Measurements from ENCODE around the gene NHLRC1.
A peak's percentile ranks its signal among the peaks of the same experiment; 100 is the strongest.
"Not testable (repeated sequence)": the region's sequence is repeated elsewhere in the genome, so short reads cannot be mapped to it uniquely, and the experiment has no call there.

Gene NHLRC1

DNA sequence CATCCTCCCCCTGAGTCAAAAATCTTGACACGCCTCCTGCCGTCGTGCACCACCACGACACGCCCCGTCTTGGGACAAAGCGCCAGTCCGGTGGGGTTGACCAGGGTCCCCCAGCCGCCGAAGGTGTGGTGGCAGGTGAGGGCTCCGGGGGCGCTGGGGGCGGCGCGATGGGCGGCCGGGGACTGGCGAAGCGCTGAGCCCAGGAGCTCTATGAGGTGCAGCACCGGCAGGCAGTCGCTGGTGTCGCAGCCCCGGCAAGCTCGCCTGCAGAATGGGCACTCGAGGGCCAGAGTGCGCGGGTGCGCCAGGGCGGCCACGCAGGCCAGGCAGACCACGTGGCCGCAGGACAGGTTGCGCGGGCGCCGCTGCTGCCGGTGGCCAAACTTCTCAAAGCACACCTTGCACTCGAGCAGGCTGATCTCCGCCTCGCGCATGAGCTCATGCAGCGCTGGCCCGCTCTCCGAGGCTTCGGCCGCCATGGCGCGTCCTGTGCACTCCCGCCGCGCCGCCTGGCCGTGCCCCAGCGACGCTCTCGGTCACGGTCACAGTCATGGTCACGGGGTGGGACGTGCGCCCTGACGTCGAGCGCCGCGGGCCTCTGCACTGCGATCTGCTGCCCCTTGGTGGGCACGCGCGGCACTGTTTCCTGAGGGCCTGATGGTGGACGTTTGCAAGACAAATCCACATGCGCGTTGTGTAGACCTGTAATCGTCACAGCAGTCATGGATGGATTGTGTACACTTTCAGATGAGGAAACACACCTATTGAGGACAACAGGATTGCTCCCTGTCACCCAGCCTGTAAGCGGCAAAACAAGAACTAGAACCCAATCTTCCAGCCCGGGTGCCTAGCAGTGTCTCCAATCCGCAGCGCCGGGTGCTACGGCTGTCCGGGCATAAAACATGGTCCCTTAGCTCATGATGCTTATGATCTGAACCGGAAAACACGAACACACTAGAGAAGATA is at the start of gene NHLRC1:
Gene NHLRC1, minus strand, starts transcription at position 550 of the 966 bp plus-strand sequence. Its CDS starts 71 bp downstream, at position 479.
- peak; percentile 94 for DNase-seq

DNA sequence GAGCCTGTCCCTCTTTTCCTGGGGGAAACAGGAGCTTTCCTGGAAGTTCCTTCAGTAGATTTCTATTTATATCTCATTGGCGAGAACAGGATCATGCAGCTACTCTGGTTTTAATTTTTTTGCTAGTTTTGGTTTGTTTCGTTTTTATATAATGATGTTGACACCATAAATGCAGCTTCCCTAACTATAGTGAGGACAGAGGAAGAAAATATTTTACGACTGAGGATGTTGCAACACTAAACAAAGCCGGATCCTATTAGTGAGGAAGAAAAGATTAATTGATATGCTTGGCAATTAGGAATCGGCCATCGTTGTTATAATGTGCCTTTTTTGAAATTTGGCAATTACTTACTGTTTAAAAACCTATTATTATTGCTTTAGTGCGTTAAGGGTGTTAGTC is 49.4 kb upstream of the NHLRC1 start:
- DNase-seq, result no peak

DNA sequence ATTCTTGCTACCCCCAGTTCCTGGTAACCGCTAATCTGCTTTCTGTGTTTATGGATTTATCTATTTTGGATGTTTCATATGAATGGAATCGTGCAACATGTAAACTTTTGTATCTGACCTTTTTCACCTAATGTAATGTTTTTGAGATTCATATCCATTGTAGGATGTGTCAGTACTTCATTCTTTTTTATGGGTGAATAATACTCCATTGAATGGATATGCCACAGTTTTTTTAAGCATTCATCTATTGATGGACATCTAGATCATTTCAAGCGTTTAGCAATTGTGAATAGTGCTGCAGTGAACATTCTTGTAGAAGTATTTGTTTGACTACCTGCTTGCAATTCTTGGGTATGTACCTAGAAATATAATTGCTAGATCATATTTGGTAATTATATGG is 45.8 kb upstream of the NHLRC1 start:
- DNase-seq, result no peak

DNA sequence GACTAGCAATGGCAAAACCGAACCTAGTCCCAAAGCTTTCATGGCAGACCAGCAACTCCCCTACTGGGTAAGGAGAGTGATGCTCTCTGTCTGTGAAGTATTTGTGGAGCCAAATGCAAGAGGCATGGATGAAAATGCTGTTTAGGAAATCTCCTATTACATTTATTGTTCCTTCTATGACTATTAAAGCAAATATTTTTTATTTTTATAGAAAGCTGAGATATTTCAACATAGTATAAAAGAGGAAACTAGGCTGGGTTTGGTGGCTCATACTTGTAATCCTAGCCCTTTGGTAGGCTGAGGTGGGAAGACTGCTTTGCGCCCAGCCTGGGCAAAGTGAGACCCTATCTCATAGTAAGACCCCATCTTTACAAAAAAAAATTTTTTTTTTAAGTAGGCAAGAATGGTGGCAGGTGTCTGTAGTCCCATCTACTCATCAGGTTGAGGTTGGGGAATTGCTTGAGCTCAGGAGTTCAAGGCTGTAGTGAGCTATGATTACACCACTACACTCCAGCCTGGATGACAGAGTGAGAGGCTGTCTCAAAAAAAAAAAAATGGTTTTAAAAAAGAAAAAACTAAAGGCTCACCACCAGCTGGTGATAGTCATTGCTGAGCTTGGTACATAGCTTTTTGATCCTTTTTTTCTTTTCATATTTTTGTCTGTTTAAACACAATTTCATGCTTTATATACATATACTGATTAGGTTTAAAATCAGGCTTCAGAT is 44.0 kb upstream of the NHLRC1 start:
- no peak for DNase-seq

DNA sequence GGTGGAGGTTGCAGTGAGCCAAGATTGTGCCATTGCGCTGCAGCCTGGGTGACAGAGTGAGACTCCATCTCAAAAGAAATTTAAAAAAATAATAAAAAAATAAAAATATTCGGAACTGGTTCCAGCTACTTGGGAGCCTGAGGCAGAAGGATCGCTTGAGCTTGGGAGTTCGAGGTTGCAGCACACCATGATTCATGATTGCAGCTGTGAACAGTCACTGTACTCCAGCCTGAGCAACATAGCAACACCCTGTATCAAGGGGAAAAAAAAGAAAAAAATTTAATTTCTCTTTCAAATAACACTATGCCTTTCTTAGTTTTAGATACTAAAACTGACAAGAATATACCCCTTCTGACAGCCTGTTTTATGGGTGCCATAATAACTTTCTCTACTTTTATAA is 43.3 kb upstream of the NHLRC1 start:
- DNase-seq, result no peak

DNA sequence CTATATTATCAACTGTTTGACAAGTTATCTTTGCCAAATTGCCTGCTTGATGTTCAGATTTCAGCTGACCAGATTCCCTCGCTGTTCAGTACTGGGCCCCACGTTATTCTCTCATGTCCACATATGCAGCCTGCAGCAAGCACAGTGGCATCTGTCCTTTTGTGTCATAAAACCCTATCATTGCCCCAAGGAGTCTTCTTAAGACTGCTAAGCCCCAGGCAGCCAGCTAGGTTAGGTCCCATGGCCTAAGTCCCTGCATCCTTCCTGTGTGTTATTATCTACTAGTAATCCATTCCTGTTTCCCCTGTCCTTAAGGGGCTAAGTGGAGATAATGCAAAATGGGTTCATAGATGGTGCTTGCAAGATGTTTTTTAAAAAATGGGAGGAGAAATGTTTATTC is 39.9 kb upstream of the NHLRC1 start:
- DNase-seq, result no peak

DNA sequence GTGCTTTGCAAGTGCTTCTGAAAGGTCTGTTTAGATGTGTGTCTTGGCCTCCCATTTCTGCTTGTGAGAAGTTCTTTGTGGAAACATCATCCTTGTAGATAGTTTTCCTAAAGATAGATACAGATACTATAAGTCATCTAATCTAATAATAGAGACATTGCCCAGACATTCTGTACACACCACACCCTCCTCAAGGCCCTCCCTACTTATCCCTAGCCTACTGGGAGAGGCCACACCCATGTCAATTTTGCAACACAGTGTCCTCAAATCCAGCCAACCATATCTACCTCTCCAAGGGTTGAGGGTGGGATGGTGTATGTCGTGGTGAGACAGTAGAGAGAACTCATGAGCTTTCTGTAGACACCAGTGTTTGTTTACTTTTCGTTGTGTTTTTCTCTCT is 39.0 kb upstream of the NHLRC1 start:
- no peak for DNase-seq

DNA sequence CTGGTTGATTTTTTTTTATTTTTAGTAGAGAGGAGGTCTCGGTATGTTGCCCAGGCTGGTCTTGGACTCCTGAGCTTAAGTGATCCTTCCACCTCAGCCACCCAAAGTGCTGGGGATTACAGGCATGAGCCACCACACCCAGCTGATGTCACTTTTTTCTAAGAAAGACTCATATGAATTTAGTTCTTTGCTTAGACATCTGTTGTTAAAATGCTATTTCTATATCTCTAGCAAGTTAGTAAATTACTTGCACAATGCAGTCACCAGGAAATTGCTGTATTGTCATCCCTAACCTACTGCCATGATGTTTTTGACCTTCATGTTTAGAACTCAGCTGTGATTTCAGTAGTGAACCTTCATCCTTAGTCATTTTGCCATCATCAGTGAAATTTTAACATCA is 38.4 kb upstream of the NHLRC1 start:
- no peak for DNase-seq

DNA sequence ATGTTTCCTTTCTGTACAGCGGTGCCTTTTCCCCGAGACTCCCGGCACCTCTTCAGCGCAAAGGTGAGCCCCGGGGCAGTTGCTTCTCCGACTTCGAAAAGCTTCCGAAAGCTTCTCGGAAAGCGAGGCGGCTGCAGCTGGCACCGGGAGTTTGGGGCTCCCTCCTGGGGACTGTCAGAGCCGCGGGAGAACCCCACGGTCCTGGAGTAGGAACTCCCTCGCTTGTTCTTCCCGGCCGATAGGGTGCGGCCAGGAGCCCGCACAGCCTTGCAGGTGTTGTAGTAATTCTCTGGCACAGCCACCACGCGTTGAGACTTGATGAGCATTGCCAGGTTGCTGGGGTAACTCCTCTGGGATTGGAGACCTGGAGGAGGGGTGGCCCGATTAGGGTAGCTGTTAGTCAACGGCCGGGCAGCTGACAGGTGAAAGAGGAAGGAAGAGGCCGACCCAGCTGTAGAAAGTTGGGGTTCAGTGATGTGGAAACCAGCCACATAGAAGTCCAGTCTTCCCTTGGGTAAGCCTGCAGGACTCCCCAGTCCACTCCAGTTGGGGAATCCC is 33.5 kb upstream of the NHLRC1 start:
- DNase-seq, result peak; percentile 92

DNA sequence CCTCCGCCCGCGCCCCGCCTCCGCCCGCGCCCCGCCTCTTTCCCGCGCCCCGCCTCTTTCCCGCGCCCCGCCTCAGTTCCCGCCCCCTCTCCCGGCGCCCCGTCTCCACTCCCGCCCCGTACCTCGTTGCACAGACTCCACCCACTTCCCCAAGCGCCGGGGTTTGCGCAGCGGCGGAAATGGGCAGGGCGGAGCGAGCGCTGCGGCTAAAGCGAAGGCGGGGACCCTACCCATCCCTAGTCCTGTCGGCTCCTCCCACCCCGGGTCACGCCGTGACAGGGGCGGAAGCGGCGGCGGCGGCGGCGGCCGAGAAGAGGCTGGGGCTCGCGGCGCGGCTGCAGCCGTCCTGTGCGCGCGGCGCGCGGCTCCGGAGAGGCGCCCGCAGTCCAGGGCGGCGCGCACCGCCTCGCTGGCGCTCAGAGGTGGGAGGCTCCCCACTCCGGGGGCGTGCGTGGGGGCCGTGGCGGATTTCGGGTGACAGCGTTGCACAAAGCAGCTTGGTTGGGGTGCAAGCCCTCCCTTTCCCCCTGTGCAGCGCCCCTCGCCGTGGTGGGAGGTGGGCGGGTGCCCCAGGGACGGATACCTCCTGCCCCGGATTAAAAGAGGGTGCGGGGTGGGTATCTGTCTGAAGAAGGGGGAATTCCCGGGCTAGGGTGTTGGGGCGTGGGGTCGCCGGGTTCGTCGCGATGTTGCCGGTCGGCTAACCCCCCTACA is 32.8 kb upstream of the NHLRC1 start, which contains the start of gene KDM1B:
Gene KDM1B, plus strand, starts transcription at position 273 of the 714 bp plus-strand sequence. CDS start 4,474 bp downstream, outside the sequence.
- DNase-seq, result peak; percentile 97

DNA sequence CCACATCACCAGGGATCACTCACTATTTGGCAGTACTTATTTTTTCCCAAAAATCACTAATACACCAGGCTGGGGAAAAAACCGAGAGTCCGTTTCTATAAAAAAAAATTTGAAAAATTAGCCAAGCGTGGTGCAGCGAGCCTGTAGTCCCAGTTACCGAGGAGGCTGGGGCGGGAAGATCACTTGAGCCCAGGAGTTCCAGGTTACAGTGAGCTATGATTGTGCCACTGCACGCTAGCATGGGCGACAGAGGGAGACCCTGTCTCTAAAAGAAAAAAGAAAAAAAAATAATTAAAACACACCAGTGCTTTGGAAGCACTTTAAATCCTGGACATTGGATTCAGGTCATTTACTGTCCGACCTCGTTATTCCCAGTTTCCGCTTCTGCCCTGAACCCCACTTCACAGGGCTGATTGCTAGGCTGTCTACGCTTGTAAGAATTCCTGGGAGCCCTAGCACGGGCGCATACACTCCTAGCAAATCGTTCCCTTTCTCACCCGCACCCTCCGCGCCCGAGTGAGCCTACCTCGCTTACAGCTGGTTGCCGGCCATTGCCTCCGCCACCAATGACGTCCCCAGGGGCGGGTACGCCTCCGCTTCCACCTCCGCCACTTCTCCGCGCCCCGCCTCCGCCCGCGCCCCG is 32.2 kb upstream of the NHLRC1 start, which contains the start of gene TPMT:
Gene TPMT, minus strand, starts transcription at position 571 of the 643 bp plus-strand sequence. CDS start 5,950 bp downstream, outside the sequence.
- DNase-seq, result peak; percentile 96

DNA sequence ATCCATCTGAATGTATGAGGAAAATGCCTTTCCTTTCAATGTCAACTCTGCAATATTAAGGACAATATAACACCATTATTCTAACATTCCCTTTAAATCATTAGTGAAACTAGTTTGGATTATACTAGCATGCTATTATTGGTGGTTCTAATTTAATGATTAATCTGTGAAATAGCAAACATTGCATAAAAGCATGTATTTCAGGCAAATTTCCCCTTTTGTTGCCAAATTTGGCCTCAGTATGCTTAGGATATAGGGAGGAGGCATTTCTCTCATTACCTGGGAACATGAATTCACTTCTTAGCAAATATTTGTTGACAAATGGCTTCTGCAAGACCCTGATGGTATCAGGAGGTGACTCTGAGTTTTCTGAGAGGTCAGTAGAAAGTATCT is 30.8 kb upstream of the NHLRC1 start:
- no peak for DNase-seq

DNA sequence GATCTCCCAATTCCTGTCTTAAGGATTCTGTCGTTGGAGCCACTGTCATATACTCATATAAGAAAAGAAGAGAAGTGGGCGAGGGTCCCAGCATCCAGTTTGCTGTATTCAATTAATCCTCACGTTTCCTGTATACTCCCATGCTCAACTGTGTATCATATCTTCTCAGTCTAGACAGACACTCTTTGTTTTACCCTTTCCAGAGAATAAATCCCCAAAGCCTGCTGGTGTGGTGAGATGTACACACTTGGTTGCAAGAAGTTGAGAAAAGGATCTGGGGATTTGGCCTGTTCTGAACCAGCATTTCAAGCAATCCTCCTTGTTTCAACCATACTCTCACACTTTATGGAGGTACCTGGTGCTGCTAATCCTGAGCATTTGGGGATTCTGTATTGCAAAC is 29.3 kb upstream of the NHLRC1 start:
- no peak for DNase-seq

DNA sequence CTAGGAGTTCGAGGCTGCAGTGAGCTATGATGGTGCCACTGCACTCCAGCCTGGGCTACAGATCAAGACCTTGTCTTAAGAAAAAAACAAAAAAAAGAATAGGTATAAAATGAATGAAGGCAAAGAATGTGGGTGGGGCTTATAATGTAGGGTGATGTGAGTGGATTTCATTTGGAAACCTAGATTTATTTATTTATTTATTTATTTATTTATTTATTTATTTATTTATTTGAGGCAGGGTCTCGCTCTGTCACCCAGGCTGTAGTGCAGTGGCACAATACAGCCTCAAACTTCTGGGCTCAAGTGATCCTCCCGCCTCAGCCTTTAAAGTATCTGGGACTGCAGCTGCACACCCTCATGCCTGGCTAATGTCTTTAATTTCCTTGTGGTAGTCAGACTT is 28.9 kb upstream of the NHLRC1 start:
- not testable (repeated sequence) for DNase-seq

DNA sequence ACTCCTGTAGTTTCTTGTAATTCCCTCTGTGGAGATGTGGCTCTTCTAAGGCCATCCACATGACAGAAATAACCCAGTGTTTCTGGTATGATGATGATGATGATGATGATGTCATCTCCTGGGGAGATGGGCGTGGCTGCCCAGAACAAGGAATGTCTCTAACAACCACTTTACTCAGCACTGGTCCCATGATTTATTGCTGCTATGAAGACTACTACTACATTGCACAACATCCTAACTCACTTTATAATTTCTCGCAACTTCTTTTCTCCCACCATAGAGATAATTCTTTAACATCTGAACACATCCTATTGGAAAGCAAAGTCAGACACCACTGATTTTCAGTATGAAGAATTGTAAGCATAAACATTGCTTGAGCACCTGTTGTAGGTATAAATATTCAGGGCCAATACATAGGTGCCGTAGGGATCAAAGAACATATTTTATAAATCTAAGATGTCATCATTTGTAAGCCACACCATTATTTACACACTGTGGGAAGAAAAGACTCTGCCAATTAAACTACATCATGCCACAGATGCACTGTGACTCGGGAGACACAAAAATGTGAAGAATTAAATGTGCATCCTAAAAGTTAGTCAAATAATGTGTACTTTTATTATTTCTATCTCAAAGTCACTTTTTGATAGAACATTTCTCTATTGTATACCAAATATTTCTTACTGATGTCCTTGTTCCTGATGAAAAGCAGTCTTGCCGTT is 26.0 kb upstream of the NHLRC1 start:
- no peak for DNase-seq

DNA sequence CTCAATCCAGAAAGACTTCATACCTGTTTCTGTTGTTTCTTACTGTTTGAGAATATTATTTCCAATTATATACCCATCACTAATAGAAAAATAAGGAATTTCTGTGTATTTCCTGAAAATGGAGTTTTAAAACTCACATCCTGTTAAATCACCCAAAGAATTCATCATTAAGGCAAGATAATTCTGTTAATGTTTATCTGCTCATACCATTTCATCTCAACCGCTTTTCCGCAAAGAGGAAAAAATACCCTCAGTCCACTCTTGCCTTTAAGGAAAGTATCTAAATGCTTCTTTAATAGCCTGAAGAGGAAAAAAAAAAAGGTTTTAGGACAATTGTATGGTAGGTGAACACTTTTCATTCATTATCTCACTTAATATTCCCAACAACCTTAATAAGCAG is 25.1 kb upstream of the NHLRC1 start:
- DNase-seq, result no peak

DNA sequence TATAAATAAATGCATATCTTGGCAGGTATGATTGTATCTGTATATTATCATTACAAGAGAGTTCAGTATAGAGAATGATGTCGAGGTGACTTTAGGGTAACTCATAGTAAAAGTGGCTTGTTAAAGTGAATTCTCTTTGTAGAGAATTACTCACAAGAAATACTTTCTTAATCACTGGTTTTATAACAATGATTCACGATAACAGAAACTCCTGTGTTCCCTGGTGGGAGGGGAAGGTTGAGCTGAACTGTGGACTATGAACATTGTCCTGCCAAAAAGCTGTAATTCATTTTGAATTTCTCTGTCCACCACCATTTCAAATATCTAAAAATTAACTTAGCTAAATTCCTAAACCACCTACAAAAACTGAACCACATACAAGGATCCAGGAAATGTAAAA is 24.7 kb upstream of the NHLRC1 start:
- DNase-seq, result no peak

DNA sequence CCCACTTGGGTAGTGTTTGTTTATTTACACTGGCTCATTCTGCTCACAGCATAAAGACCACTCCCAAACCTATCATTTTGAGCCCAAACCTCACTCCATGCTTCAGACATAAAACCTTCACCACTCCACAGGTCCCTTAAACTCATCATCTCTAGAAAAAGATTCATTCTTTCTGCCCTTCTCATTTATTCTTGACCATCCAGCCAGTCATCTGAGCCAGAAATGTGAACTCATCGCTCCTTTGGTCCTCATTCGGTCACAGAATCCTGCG is 20.0 kb upstream of the NHLRC1 start:
- no peak for DNase-seq

DNA sequence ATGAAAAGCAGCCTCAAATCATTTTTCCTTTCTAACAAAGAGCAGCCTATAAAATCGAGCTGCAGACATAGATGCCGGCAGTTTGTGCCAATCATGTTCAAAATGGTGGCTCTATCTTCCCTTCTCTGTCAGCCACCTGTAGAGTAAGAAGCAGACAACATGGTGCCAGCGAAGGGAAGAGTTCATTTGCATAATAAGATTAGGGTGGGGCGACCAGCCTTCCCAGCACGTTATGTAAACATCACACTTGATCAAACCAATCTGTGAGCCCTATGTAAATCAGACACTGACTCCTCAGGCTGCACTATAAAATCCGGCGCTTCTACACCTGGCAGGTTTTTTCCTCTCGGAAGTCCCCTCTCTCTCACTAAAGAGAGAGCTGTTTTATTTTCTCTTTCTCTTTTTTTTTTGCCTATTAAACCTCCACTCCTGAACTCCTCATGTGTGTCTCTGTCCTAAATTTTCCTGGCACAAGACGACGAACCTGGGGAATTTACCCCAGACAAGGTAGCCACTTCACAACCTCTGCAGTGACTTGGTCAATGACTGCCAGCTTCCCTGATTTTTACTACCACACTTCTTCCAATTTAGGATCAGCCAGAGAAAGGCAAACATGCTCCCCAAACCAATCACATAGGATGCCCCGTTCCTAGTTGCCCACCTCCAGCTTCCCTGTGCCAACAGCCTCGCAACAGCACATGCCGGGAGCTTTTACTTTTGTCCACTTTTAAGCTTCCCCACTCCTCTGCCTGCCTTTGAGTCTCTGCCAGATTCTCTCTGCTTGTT is 19.5 kb upstream of the NHLRC1 start:
- peak; percentile 82 for DNase-seq

DNA sequence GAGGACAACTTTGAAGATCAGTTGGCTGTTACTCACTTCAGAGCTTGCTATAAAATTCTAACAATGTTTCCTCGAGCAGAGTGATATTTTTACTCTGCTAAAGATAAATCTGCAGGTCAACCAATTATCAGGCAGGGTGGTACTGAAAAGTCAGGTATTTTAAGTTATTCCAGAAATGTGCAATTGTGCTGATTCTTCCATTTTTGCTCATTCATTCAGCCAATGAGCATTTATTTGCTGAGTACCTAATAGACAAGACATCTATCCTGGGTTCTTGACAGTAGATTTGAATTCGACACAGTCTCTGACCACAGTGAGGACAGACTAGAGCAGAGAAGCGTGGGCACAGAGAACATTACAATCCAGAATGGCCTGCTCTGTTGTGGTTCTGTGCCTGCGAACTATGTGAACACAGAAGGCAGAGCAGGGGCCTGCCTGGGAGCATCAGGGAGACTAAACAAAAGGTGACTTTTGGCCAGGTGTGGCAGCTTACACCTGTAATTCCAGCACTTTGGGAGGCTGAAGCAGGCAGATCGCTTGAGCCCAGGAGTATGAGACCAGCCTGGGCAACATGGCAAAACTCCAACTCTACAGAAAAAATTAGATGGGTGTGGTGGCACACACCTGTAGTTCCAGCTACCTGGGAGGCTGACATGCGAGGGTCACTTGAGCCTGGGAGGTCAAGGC is 17.6 kb upstream of the NHLRC1 start:
- DNase-seq, result no peak

All from NCI-H2171 treated with DMSO at 0.1 percent for 48 hours (cell line).